ENCODE data around the gene C16orf96.
"Not testable (repeated sequence)": the region's sequence is repeated elsewhere in the genome, so short reads cannot be mapped to it uniquely, and the experiment has no call there.

Gene C16orf96

DNA sequence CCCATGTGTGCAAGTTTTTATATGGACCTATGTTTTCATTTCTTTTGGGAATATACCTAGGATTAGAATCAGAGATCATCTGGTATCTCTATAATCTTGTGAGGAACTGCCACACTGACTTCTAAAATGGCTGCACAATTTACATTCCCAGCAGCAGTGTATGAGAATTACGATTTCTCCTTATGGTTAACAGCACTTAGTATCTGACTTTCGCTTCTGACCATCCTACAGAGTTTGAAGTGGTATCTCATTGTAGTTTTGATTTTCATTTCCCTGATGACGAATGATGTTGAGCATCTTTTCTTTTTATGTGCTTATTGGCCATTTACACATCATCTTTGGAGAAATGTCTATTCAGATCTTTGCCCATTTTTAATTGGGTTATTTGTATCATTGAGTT lies 10.0 kb downstream of the C16orf96 start:
- DNase-seq (ENCODE audit: low spot score) = no peak

- DNase-seq (ENCODE audit: low spot score) = no peak
Observed at GRCh38 chr16:4570086-4570485, 13.9 kb downstream of the C16orf96 start.

DNA sequence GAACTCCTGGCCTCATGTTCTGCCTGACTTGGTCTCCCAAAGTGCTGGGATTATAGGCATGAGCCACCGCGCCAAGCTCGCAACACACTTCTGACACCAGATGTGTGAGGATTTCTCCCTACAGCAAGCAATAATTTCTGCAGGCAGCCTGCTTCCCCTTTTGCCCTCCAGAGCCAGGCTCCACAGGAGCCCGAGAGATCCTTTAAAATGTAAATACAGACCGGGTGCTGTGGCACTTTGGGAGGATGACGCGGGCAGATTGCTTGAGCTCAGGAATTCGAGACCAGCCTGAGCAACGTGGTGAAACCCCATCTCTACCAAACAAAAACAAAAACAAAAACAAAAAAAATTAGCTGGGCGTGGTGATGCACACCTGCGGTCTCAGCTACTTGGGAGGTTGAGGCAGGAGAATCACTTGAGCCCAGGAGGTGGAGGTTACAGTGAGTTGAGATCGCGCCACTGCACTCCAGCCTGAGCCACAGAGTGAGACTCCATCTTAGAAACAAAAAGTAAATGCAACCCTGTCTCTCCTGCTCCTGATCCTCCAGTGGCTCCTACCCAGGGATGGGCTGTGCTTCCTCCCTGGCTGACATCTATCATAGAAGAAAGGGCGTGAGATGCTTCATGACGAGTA lies 14.7 kb downstream of the C16orf96 start:
- DNase-seq (ENCODE audit: low spot score) = no peak

DNA sequence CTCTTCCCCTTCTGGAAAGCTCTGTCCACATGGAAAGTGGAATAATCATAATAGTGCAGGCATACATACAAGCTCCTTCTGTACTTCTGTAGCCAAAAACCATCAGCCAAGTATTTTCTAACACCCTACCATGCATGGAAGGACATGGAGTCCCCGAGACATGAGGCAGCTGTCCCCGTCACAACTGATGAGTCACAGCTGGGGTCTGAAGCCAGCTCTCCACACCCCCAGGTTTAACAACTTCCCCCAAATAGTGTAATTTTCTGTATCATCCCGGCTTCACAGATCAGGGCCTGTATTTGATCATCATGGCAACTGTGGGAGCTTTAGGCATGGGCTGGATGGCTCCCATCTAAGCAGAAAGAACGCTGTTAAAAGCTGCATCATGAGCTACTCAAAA lies 16.6 kb downstream of the C16orf96 start:
- no peak for DNase-seq (ENCODE audit: low spot score)

DNA sequence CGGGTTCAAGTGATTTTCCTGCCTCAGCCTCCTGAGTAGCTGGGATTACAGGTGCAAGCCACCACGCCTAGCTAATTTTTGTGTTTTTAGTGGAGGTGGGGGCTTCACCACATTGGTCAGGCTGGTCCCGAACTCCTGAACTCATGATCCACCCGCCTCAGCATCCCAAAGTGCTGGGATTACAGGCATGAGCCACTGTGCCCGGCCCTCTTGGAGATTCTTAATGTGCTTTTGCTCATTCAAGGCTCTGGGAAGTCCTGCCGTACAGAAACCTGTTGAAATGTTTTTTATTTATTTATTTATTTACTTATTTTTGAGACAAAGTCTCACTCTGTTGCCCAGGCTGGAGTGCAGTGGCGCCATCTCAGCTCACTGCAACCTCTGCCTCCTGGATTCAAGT lies 17.8 kb downstream of the C16orf96 start:
- not testable (repeated sequence) for DNase-seq (ENCODE audit: low spot score)

DNA sequence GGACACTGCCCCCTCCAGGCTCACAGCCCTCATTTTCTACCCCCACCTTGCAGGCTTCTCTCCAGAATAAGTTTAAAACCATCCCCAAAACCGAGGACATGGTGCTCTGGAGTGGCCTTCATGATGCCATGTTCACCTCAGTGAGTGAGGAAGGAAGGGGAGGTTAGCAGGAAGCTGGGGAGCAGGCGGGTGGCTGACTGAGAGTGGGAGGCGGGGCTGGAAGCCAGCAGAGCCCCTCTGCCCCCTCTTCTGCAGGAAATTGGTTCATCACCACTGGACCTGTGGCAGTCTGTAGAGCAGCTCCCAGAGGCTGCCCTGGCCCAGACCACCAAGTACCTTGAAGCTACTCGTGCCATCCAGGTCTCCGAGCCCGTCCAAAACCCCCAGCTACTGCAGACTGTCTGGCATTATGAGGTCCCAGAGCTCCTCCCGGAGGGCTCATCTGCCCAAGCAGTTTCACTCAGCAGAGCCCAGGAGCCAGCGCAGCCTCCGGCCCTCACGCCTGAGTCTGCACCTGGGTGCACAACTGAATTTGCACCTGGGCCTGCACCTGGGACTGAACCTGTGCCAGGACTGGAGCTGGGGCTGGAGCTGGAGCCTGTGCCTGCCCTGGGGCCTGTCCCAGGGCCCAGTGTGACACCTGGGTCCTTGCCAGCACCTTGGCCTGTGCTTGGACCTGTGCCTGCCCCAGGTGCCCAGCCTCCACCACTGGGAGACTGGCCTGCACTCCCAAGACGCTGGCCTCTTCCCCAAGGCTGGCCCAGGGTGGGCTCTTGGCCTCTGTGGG lies 19.0 kb downstream of the C16orf96 start:
- no peak for DNase-seq (ENCODE audit: low spot score)

GRCh38 chr16:4576008-4576407 lies 19.9 kb downstream of the C16orf96 start:
- DNase-seq (ENCODE audit: low spot score) = no peak

DNA sequence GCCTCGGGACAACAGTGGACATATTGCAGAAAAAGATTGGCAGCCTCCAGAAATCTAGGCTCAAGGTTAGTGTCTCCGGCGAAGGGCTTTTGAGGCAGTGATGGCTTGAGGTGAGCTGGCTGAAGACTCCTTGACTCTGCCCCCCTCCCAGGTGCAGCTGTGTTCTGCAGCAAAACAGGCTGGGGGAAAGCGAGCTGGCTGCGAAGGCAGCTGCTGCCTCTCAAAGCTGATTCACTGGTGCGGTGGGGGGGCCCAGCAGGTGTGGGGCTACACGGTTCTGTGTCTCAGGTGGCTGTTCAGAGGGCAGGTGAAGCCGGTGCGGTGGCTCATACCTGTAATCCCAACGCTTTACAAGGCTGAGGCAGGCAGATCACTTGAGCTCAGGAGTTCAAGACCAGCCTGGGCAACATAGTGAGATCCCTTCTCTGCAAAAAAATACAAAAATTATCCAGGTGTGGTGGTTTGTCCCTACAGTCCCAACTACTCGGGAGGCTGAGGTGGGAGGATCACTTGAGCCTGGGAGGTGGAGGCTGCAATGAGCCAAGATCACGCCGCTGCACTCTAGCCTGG lies 22.9 kb downstream of the C16orf96 start:
- DNase-seq (ENCODE audit: low spot score) = no peak

DNA sequence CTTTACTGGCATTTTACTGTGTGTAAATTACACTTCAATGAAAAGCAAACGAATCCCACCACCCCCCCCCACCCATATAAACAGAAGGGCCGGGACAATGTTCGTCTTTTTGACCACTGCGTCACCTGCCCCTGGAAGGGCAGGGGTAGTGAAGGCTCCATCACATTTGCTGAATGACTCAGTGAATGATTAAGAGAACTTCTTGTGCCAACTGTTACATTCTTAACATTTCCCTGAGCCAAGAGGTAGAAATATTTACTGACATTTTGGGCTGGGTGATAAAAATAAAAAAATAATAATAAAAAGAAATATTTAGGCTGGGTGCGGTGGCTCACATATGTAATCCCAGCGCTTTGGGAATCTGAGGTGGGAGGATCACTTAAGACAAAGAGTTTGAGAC lies 24.1 kb downstream of the C16orf96 start:
- no peak for DNase-seq (ENCODE audit: low spot score)

DNA sequence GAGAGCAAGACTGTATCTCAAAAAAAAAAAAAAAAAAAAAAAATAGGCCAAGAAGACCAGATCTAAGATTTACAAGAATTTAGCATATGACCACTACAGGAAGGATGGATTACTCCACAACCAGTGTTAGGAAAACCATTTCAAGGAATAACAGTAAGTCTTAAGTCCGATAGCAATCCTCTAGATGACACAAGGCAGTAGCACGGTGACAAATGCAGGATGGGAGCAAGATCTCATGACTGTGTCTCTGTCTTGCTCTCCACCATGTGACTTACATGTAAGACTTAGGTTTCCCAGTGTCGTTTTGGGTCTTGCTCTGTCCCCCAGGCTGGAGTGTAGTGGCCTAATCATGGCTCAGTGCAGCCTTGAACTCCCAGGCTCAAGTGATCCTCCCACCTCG lies 27.8 kb downstream of the C16orf96 start:
- no peak for DNase-seq (ENCODE audit: low spot score)

DNA sequence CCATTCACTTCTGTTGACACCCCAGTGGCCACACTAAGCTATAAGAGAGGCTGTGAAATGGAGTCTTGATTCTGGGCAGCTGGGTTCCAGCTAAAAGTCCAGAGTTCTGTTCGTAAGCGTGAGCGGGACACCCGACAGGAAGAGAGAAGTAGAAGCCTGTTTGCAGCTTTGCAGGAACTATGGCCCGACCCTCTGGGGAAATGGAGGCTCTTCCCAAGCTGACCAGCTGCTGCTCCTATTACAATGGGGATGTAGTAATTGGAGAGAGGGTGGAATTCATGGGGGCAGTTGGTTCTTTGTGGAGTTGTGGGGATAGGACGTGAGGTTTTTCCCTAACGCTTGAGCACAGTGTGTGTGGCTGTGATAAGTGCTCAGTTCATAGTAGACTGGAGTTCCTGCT lies 30.2 kb downstream of the C16orf96 start:
- DNase-seq (ENCODE audit: low spot score) = no peak

- no peak for DNase-seq (ENCODE audit: low spot score)
Observed at GRCh38 chr16:4588386-4588785, 32.2 kb downstream of the C16orf96 start.

DNA sequence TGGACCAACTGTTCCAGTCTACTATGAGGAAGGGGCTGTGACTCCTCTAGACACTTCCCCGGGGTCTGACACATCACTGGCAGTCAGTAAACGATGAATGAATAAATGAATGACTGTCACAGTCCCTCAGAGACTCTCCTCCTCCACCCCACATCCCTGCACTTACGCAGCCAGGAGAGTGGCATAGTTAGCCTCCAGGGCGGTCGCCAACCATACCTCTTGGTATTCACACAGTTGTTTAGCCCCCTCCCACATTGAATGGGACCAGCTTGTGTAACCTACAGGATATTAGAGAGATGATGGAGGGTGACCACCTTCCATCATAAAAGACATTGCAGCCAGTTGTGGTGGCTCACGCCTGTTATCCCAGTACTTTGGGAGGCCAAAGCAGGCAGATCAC lies 32.8 kb downstream of the C16orf96 start:
- no peak for DNase-seq (ENCODE audit: low spot score)

DNA sequence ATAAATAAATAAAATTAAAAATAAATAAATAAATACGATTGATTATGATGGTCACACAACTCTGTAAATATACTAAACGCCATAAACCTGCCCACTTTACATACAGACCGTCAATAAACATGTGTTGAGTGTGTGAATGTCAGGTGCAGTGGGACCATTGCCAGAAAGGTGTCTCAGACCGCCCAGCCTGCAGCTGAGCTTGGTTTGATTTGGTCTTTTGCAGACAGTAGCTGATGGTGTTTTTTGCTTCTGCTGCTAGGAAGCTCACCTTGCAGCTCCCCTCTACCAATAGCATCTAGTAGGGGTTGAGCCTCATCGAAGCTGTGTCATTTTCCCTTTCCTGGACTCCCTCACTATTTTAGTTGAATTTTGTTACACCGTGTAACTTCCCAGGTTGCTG lies 35.1 kb downstream of the C16orf96 start:
- no peak for DNase-seq (ENCODE audit: low spot score)

- no peak for DNase-seq (ENCODE audit: low spot score)
Observed at GRCh38 chr16:4591706-4592470, 35.7 kb downstream of the C16orf96 start.

- no peak for DNase-seq (ENCODE audit: low spot score)
Observed at GRCh38 chr16:4593086-4593485, 36.9 kb downstream of the C16orf96 start.

- DNase-seq (ENCODE audit: low spot score) = no peak
Observed at GRCh38 chr16:4594433-4595410, 38.6 kb downstream of the C16orf96 start.

DNA sequence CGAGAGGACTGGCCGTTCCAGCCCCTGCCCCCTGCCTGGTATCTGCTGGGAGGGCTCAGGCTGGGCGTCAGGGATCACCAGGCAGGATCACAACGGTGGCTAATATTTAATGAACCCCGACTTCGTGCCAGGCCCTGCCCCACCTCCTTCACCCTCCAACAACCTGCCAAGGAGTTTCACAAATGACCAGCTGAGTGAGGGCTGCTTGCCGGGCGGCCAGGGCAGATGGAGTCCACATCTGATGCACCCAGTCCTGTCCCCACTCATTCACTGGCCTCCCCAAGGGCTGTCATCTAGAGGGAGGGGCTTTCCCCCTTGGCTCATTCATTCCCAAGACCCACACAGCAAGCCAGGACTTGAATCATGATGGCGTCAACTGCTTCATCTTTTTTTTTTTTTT lies 41.0 kb downstream of the C16orf96 start:
- no peak for DNase-seq (ENCODE audit: low spot score)

DNA sequence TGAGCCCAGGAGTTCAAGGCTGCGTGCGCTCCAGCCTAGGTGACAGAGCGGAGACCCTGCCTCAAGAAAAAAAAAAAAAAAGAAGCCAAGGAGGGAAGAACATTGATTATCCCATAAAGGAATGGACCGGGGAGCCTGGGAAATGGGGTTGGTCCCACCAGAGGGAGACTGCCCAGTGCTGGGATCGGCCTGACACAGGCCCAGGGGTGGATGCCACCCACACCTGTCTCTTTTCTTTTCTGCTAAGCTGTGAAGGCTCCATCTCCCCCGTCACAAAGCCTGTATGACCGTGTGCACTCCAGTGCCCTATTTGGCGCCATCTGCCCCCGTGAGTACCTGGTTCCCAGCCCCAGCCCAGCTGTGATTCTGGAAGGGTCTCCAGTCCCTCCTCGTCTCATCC lies 42.9 kb downstream of the C16orf96 start:
- DNase-seq (ENCODE audit: low spot score) = no peak

- DNase-seq (ENCODE audit: low spot score) = no peak
Observed at GRCh38 chr16:4599545-4599944, 43.4 kb downstream of the C16orf96 start.

DNA sequence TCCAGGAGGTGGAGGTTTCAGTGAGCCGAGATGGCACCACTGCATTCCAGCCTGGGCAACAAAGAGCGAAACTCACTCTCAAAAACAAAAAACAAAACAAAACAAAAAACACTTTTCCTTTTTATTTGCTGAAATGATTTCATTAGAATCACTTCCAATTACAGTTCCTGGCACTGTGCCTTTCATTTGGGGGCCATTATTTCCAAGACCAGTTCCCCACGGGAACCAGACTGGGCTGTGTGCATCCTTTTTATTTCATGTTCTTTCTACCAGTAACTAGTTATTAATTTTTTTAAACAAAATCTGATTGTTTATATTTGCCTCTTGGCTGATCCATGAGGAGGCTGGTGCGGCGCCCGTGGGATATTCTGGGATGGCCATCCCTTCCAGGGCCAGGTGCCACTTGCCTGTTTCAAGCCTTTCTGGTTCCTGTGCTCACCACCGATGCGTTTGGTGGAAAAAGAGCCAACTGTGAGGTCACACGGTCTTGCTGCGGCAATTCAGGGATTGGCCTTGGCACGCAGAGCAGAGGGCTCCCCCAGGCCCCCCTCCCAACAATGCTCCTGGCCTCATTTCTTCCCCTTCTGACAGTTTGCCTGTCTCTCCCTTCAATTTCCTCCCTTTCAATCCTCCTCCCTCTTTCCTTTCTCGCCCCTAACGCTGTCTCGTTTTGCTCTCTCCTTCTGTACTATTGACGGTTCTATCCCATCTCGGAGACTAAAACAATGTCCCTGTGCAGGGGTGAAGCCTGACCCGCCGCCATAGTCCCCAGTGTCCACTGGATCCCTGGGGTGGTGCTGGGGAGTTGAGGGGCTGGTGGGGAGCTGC lies 45.1 kb downstream of the C16orf96 start:
- DNase-seq (ENCODE audit: low spot score) = no peak
